Measurements from ENCODE around the gene CTXN1.

- TF ChIP-seq POLR2A (IDR thresholded peaks at IDR 0.05; ENCODE audit: low read depth, low read length) (no peak), POLR2AphosphoS5 (IDR thresholded peaks at IDR 0.05; ENCODE audit: low read depth, low read length) (no peak)
Observed at GRCh38 chr19:7959211-7959610, 33.3 kb upstream of the CTXN1 start.

Measured in GM12891 (cell line).